Thyroid gland (tissue), 4 donors: ENCODE measurements around the gene ZFP92. TPM values are rescaled to one million over a fixed set of nuclear protein-coding genes. Genes with fewer than 3 reads are reported as not detected.

Experiments
- DNase-seq, 2 donors: peaks; one replicate each; pipeline ENCODE4 v3.0.0-alpha.2; 2019
- H3K27ac ChIP-seq, 3 donors: fragments of 200-600 bp; sonication (generic); 1 replicate in 2 of 3; 2 replicates in 1 of 3; pipeline ENCODE4 v1.5.1; 2016 to 2019; ENCODE audit warnings: mild to moderate bottlenecking in 1 of 3, moderate library complexity in 1 of 3
- H3K27me3 ChIP-seq: fragments of 200-600 bp; sonication (generic); one replicate; pipeline ENCODE4 v1.5.1; 2019
- H3K36me3 ChIP-seq, 2 donors: fragments of 200-600 bp; sonication (generic); one replicate each; pipeline ENCODE4 v1.5.1; 2016 to 2019
- H3K4me1 ChIP-seq, 2 donors: fragments of 200-600 bp; sonication (generic); one replicate each; pipeline ENCODE4 v1.5.1; 2017 to 2019
- H3K4me3 ChIP-seq, 3 donors: fragments of 200-600 bp; sonication (generic); replicated peaks in 1 of 3; 1 replicate in 2 of 3; 2 replicates in 1 of 3; pipeline ENCODE4 v1.5.1; 2016; ENCODE audit warnings: mild to moderate bottlenecking in 1 of 3
- H3K9me3 ChIP-seq: fragments of 200-600 bp; sonication (generic); one replicate; pipeline ENCODE4 v1.5.1; 2017
- CTCF ChIP-seq, 6 experiments: fragments of 200-600 bp in 3 of 6; fragments of 450-650 bp in 3 of 6; sonication (generic) in 3 of 6; IDR thresholded peaks; one replicate each; pipeline ENCODE4 v1.5.1; 2016 to 2019; ENCODE audit warnings: antibody characterized with exemption in 6 of 6, mild to moderate bottlenecking in 2 of 6, inconsistent platforms in 1 of 6, moderate library complexity in 1 of 6
- POLR2A ChIP-seq, 2 donors: fragments of 450-650 bp; IDR thresholded peaks; one replicate each; pipeline ENCODE4 v1.6.1; 2017; ENCODE audit warnings: antibody characterized with exemption in 2 of 2, mild to moderate bottlenecking in 2 of 2, moderate library complexity in 1 of 2
- WGBS, 2 donors: methylation state at CpG; one replicate each; pipeline ENCODE4 v1.1.5; 2017; 5-methylcytosine and 5-hydroxymethylcytosine counted together
- intact Hi-C: fragments of 100-400 bp; cut with DNase I; formaldehyde crosslinking; loops from one replicate; pipeline ENCODE4 v1.15.1; 2023
- total RNA-seq, 4 donors: library from RNA; depleted of rRNA; stranded (reverse); fragments of >200 nt; gene quantifications; one replicate each; pipeline ENCODE4 v1.2.3, GENCODE V29; 2016

ZFP92 gene
- total RNA-seq, 4 donors from 2014 or later: 1.1 to 1.8 (median 1.4) TPM

- Histone ChIP-seq H3K4me1 (peaks cover 0 to 5% of the 10 kb centered on the region in 2 donors), H3K36me3 (no peaks in the 10 kb centered on the region), H3K9me3 (no peaks in the 10 kb centered on the region), H3K27me3 (no peaks in the 10 kb centered on the region), H3K4me3 (no peak overlapping the region), H3K27ac (no peak overlapping the region)
- TF ChIP-seq POLR2A (IDR thresholded peaks at IDR 0.05) (no peak), CTCF (IDR thresholded peaks at IDR 0.05) (no peak)
- no peak for DNase-seq
- 96% methylated on average over 3 of the region's 3 CpGs for whole genome bisulfite sequencing, 2 donors
- intact Hi-C loops: no loop called here
Observed at GRCh38 chrX:153377727-153378126, 33.5 kb upstream of the ZFP92 start.

GRCh38 chrX:153378607-153379006, 32.7 kb upstream of the ZFP92 start:
- TF ChIP-seq POLR2A (IDR thresholded peaks at IDR 0.05) (no peak), CTCF (IDR thresholded peaks at IDR 0.05) (no peak)
- WGBS, 2 donors: 93% methylated on average over 3 of the region's 4 CpGs; no CpG with 5 or more reads in 1 of the 2 donors

DNA sequence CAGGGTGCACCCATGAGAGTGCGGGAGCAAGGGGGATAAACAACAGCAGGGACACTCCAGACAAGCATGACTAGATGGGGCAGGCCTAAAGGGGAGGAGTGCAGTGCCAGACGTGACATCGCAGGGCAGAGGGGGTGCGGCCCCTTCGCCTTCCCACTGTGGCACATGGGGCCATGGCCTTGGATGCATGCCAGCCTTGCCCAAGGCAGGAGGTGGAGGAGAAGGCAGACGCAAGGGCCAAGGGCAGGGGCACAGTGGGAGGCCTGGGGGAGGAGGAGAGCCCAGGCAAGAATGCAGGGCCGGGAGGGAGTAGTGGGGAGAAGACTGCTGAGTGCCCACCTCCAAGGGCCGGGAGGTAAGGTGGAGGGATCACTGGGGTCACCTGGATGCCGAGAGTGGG, 31.8 kb upstream of the ZFP92 start:
- H3K4me1 ChIP-seq: peaks cover 0 to 5% of the 10 kb centered on the region in 2 donors
- 53 to 60% methylated on average over 3 to 7 of the region's 9 CpGs for WGBS, 2 donors
- no peak overlapping the region for H3K4me3 ChIP-seq
- intact Hi-C loops: no loop called here
- H3K36me3 ChIP-seq: no peaks in the 10 kb centered on the region
- H3K9me3 ChIP-seq: no peaks in the 10 kb centered on the region
- H3K27ac ChIP-seq: no peak overlapping the region
- TF ChIP-seq CTCF (IDR thresholded peaks at IDR 0.05) (no peak), POLR2A (IDR thresholded peaks at IDR 0.05) (no peak)
- no peaks in the 10 kb centered on the region for H3K27me3 ChIP-seq
- DNase-seq: peak; percentile 7 to 11

More at GRCh38 chrX:153378607-153379006, 32.7 kb upstream of the ZFP92 start:
- H3K4me1 ChIP-seq: peaks cover 0 to 5% of the 10 kb centered on the region in 2 donors
- no peaks in the 10 kb centered on the region for H3K9me3 ChIP-seq
- H3K27ac ChIP-seq: no peak overlapping the region
- DNase-seq: no peak
- no peaks in the 10 kb centered on the region for H3K27me3 ChIP-seq
- no peaks in the 10 kb centered on the region for H3K36me3 ChIP-seq
- intact Hi-C loops: no loop called here
- H3K4me3 ChIP-seq: no peak overlapping the region

DNA sequence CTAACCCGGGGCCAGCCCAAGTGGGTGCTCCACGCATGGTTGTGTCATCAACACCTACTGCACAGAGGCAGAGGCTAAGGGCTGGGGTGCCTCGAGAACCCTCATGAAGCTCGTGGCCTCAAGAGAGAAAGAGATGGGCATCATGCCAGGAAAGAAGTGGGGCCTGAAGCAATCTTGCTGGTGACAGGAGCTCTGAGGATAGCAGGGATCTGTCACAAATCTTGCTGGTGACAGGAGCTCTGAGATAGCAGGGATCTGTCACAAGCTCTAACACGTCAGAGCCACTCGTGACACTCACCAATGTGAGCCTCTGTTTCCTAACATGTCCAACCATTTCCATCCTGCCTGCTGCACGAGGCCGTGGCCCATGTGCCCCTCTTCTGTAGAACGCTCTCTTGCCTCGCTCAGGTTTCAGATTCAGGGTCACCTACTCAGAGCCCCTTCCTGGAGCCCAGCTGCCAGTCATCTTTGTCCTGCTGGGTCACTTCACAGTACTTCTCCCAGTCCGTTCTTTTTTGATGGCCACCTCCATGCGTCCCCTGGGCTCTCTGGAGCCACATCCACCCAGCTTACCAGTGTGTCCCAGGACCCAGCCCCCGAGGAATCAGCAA, 31.2 kb upstream of the ZFP92 start:
- Histone ChIP-seq H3K9me3 (no peaks in the 10 kb centered on the region), H3K4me1 (peaks cover 0 to 5% of the 10 kb centered on the region in 2 donors), H3K27me3 (no peaks in the 10 kb centered on the region), H3K36me3 (no peaks in the 10 kb centered on the region), H3K27ac (no peak overlapping the region), H3K4me3 (no peak overlapping the region)
- DNase-seq: peak; percentile 41 to 63
- 40 to 60% methylated on average over 10 of the region's 13 CpGs for WGBS, 2 donors
- TF ChIP-seq POLR2A (IDR thresholded peaks at IDR 0.05) (no peak), CTCF (IDR thresholded peaks at IDR 0.05) (no peak)
- intact Hi-C loops: no loop called here

- TF ChIP-seq POLR2A (IDR thresholded peaks at IDR 0.05): no peak
- TF ChIP-seq CTCF (IDR thresholded peaks at IDR 0.05): no peak
- no peaks in the 10 kb centered on the region for H3K9me3 ChIP-seq
- H3K36me3 ChIP-seq: no peaks in the 10 kb centered on the region
- intact Hi-C loops: no loop called here
- no peak overlapping the region for H3K4me3 ChIP-seq
- 47 to 53% methylated on average over 3 to 5 of the region's 9 CpGs for WGBS, 2 donors
- peaks cover 0 to 5% of the 10 kb centered on the region in 2 donors for H3K4me1 ChIP-seq
- no peak overlapping the region for H3K27ac ChIP-seq
- no peaks in the 10 kb centered on the region for H3K27me3 ChIP-seq
- DNase-seq: peak; percentile 8 to 20
Observed at GRCh38 chrX:153380691-153381090, 30.6 kb upstream of the ZFP92 start.
